AG04450 (cell line): ENCODE results near the gene GIPC2. TPM values are rescaled to one million over a fixed set of nuclear protein-coding genes. Genes with fewer than 3 reads are reported as not detected.
"Not testable (repeated sequence)": the region's sequence is repeated elsewhere in the genome, so short reads cannot be mapped to it uniquely, and the experiment has no call there.

Experiments used
- CTCF ChIA-PET: fragments of 300-600, 350-600 bp; formaldehyde crosslinking; extraction: SDS; loops from one replicate; lab custom pipeline; 2022; ENCODE audit warnings: antibody characterized with exemption, inconsistent platforms; lab: Charles Lee
- POLR2A ChIA-PET: fragments of 350-600 bp; formaldehyde crosslinking; extraction: SDS; loops from one replicate; lab custom pipeline; 2021; ENCODE audit warnings: antibody characterized with exemption, inconsistent platforms; lab: Yijun Ruan, JAX
- DNase-seq: peaks from one replicate; pipeline ENCODE4 v3.0.0-alpha.2; 2011; ENCODE audit warnings: low read depth, low spot score
- H3K27ac ChIP-seq: one replicate; pipeline ENCODE4 v1.5.1; 2012; ENCODE audit warnings: low read depth, low read length, control low read depth
- H3K27me3 ChIP-seq: one replicate; pipeline ENCODE4 v1.6.0; 2012; ENCODE audit warnings: low read length; ENCODE audit not compliant: control insufficient read depth, insufficient read depth
- H3K4me3 ChIP-seq: 2 replicates; pipeline ENCODE4 v1.5.1; 2011; ENCODE audit warnings: mild to moderate bottlenecking, low read depth, low read length, control low read depth
- H3K9me3 ChIP-seq: 2 replicates; pipeline ENCODE4 v1.5.1; 2012; ENCODE audit warnings: low read length; ENCODE audit not compliant: control insufficient read depth, insufficient read depth
- CTCF ChIP-seq: IDR thresholded peaks from 2 replicates; pipeline ENCODE4 v1.5.1; 2011; ENCODE audit warnings: low read depth, low read length, control low read depth, inconsistent platforms
- polyA plus RNA-seq: library from polyadenylated mRNA; depleted of rRNA; stranded (reverse); fragments of >200 nt; gene quantifications from 2 replicates; pipeline ENCODE4 v1.2.3, GENCODE V29; 2011

The GIPC2 gene
- polyA plus RNA-seq, 1 experiment, result 0.09 TPM

GRCh38 chr1:78102082-78102481 is 56.3 kb downstream of the GIPC2 start:
- no peak overlapping the region for H3K4me3 ChIP-seq
- ChIA-PET POLR2A (interaction anchor here (1.4 to 2.5 kb wide), 2 partner anchors 97 to 123 kb away, joined by 5 to 21 read pairs; partner anchors contain the start of genes DNAJB4 and FUBP1), CTCF (interaction anchor here (0.6 to 5.5 kb wide), 2 partner anchors 10 to 12 kb away, joined by 3 to 64 read pairs; no protein-coding TSS in a partner anchor)
- DNase-seq, result peak; percentile 75
- no peaks in the 10 kb centered on the region for H3K27me3 ChIP-seq
- peak overlapping the region; percentile 80 for H3K27ac ChIP-seq
- no peak for TF ChIP-seq CTCF
- no peaks in the 10 kb centered on the region for H3K9me3 ChIP-seq

GRCh38 chr1:78102916-78103315 is 57.1 kb downstream of the GIPC2 start:
- Histone ChIP-seq H3K4me3 (no peak overlapping the region), H3K27me3 (no peaks in the 10 kb centered on the region), H3K27ac (no peak overlapping the region), H3K9me3 (no peaks in the 10 kb centered on the region)
- DNase-seq, result no peak
- ChIA-PET CTCF (interaction anchor here (0.7 to 5.5 kb wide), 2 partner anchors 12 to 108 kb away, joined by 3 to 64 read pairs; no protein-coding TSS in a partner anchor), POLR2A (interaction anchor here (2.5 kb wide), 1 partner anchor 97 kb away, joined by 21 read pairs; the partner anchor contains the start of gene DNAJB4)
- TF ChIP-seq CTCF, result no peak

- POLR2A ChIA-PET, result no interaction called here
- H3K9me3 ChIP-seq, result no peaks in the 10 kb centered on the region
- no peak overlapping the region for H3K27ac ChIP-seq
- H3K4me3 ChIP-seq, result no peak overlapping the region
- CTCF ChIA-PET, result interaction anchor here (5.5 kb wide), 1 partner anchor 10 kb away, joined by 64 read pairs; no protein-coding TSS in a partner anchor
- no peak for TF ChIP-seq CTCF
- no peaks in the 10 kb centered on the region for H3K27me3 ChIP-seq
- DNase-seq, result no peak
Measured at GRCh38 chr1:78104322-78104721, 58.6 kb downstream of the GIPC2 start.

- DNase-seq, H3K27me3 ChIP-seq, H3K9me3 ChIP-seq, H3K27ac ChIP-seq, POLR2A ChIA-PET, CTCF ChIA-PET, H3K4me3 ChIP-seq: not testable (repeated sequence)
Measured at GRCh38 chr1:78109659-78110058, 63.9 kb downstream of the GIPC2 start.

- POLR2A ChIA-PET, result interaction anchor here (0.6 to 3.2 kb wide), 2 partner anchors 109 to 256 kb away, joined by 6 to 15 read pairs; partner anchors contain the start of gene DNAJB4
- H3K27ac ChIP-seq, result no peak overlapping the region
Measured at GRCh38 chr1:78113156-78113916, 67.6 kb downstream of the GIPC2 start.

More at GRCh38 chr1:78113156-78113916, 67.6 kb downstream of the GIPC2 start:
- no peak for DNase-seq
- no peaks in the 10 kb centered on the region for H3K27me3 ChIP-seq
- H3K9me3 ChIP-seq, result no peaks in the 10 kb centered on the region
- no peak overlapping the region for H3K4me3 ChIP-seq
- CTCF ChIA-PET, result interaction anchor here (0.5 to 2.8 kb wide), 24 partner anchors 9 to 197 kb away, joined by 3 to 64 read pairs (median 8); partner anchors contain the start of genes DNAJB4 and FUBP1
- no peak for TF ChIP-seq CTCF
